K562 (cell line): ENCODE data around the gene ME3. TPM values are rescaled to one million over a fixed set of nuclear protein-coding genes. Genes with fewer than 3 reads are reported as not detected.
A peak's percentile ranks its signal among the peaks of the same experiment; 100 is the strongest.

Experiments used
- ATAC-seq: fragments of 200-7000 bp; cut with Tn5 transposase; 3 replicates; pipeline ENCODE4 v1.9.1; 2020; ENCODE audit warnings: moderate library complexity
- BruUV-seq: library from RNA; stranded (reverse); fragments of 400-500 nt; replicated peaks from 2 replicates; lab custom pipeline; 2021; lab: Mats Ljungman, UMichigan
- CTCF ChIA-PET: fragments of 300-600 bp; formaldehyde crosslinking; extraction: SDS; loops from one replicate; lab custom pipeline; 2021; ENCODE audit warnings: low intra/inter-chr PET ratio; lab: Yijun Ruan, JAX
- POLR2A ChIA-PET: fragments of 300-600, 350-650 bp; sonication (Branson Sonifier 250); formaldehyde crosslinking; extraction: SDS; loops from one replicate; lab custom pipeline; 2021; ENCODE audit warnings: antibody characterized with exemption, inconsistent platforms; lab: Yijun Ruan, JAX
- DNase-seq, 4 experiments: peaks; one replicate each; pipeline versions ENCODE4 v3.0.0 to v3.0.0-alpha.2; 2011 to 2018; ENCODE audit warnings: low spot score in 3 of 4, mixed read lengths in 3 of 4; ENCODE audit errors: extremely low read depth in 1 of 4
- FAIRE-seq: peaks from 2 replicates; lab custom pipeline; 2011; peaks lifted over from hg19 to GRCh38; lab: Jason Lieb, UNC
- H2AFZ ChIP-seq: 2 replicates; pipeline ENCODE4 v1.6.0; 2011; ENCODE audit warnings: low read depth, low read length, control low read depth, inconsistent platforms
- H3K27ac ChIP-seq: fragments of 200-600 bp; 3 replicates; pipeline ENCODE4 v1.8.0; 2011; ENCODE audit warnings: low read depth, mild to moderate bottlenecking, control low read depth, inconsistent platforms, low read length, moderate library complexity, mixed read lengths; ENCODE audit errors: extremely low read depth
- H3K27me3 ChIP-seq, 2 experiments: fragments of 300-600 bp in 1 of 2; 2 replicates in 1 of 2; 3 replicates in 1 of 2; pipeline versions ENCODE4 v1.6.0 to v1.8.0; 2011; ENCODE audit warnings: inconsistent platforms in 2 of 2, low read length in 2 of 2, mild to moderate bottlenecking in 1 of 2, mixed read lengths in 1 of 2, moderate library complexity in 1 of 2; ENCODE audit not compliant: control insufficient read depth in 2 of 2, insufficient read depth in 2 of 2
- H3K36me3 ChIP-seq: fragments of 300-600 bp; 3 replicates; pipeline ENCODE4 v1.8.0; 2011; ENCODE audit warnings: mild to moderate bottlenecking, low read length, inconsistent platforms; ENCODE audit not compliant: control insufficient read depth, insufficient read depth
- H3K4me1 ChIP-seq, 2 experiments: fragments of 200-600 bp in 1 of 2; replicated peaks in 1 of 2; 2 replicates in 1 of 2; 3 replicates in 1 of 2; pipeline versions ENCODE4 v1.5.1 to v1.8.0; 2011; ENCODE audit warnings: inconsistent platforms in 2 of 2, low read length in 2 of 2, mild to moderate bottlenecking in 1 of 2, mixed read lengths in 1 of 2, moderate library complexity in 1 of 2; ENCODE audit not compliant: control insufficient read depth in 2 of 2, insufficient read depth in 2 of 2
- H3K4me2 ChIP-seq: 2 replicates; pipeline ENCODE4 v1.6.1; 2011; ENCODE audit warnings: low read length, control low read depth, inconsistent platforms, mixed read lengths; ENCODE audit not compliant: insufficient read depth
- H3K4me3 ChIP-seq: fragments of 200-600 bp; sonication (generic), shearing (Covaris generic); 2 replicates; pipeline ENCODE4 v1.5.1; 2016; ENCODE audit warnings: control low read depth, inconsistent platforms
- H3K79me2 ChIP-seq: fragments of 200-600 bp; 3 replicates; pipeline ENCODE4 v1.8.0; 2011; ENCODE audit warnings: low read length, inconsistent platforms; ENCODE audit not compliant: control insufficient read depth, insufficient read depth
- H3K9ac ChIP-seq, 2 experiments: 2 replicates each; pipeline versions ENCODE4 v1.6.0 to v1.6.1; 2011; ENCODE audit warnings: low read depth in 2 of 2, low read length in 2 of 2, control low read depth in 1 of 2, inconsistent platforms in 1 of 2, mild to moderate bottlenecking in 1 of 2, mixed read lengths in 1 of 2; ENCODE audit not compliant: insufficient read depth in 1 of 2
- H3K9me1 ChIP-seq: one replicate; pipeline ENCODE4 v1.6.0; 2011; ENCODE audit warnings: inconsistent platforms, mild to moderate bottlenecking, low read length, moderate library complexity; ENCODE audit not compliant: control insufficient read depth, insufficient read depth
- H3K9me3 ChIP-seq: replicated peaks from 2 replicates; pipeline ENCODE4 v1.5.1; 2011; ENCODE audit warnings: low read depth, low read length, inconsistent platforms; ENCODE audit not compliant: control insufficient read depth, insufficient read depth
- H4K20me1 ChIP-seq: replicated peaks from 2 replicates; pipeline ENCODE4 v1.6.1; 2011; ENCODE audit warnings: low read length, inconsistent platforms, mixed read lengths; ENCODE audit not compliant: control insufficient read depth, insufficient read depth
- FOSL1 ChIP-seq: fragments of 200-800 bp; sonication (Bioruptor generic); conservative IDR thresholded peaks from 2 replicates; pipeline ENCODE4 v1.6.1; 2016; ENCODE audit warnings: missing genetic modification characterization, missing compliant biosample characterization
- KDM4B ChIP-seq, 2 experiments: fragments of 450-650 bp in 1 of 2; sonication (generic) in 1 of 2; IDR thresholded peaks; 2 replicates each; pipeline ENCODE4 v1.6.1; 2016 to 2017; ENCODE audit warnings: borderline replicate concordance in 2 of 2, antibody characterized with exemption in 1 of 2, low read depth in 1 of 2, mild to moderate bottlenecking in 1 of 2
- ZC3H11A ChIP-seq: IDR thresholded peaks from 2 replicates; pipeline ENCODE4 v1.6.1; 2012; ENCODE audit warnings: low read depth, low read length, improper control_type of control experiment
- ZNF384 ChIP-seq: IDR thresholded peaks from 2 replicates; pipeline ENCODE4 v1.6.1; 2012; ENCODE audit warnings: low read depth, low read length, improper control_type of control experiment
- WGBS: fragments of 100-300 bp; shearing (Covaris generic); methylation state at CpG from one replicate; pipeline ENCODE4 v1.1.6; 2016; ENCODE audit warnings: low coverage, mixed read lengths; ENCODE audit not compliant: insufficient coverage; ENCODE audit errors: missing lambda C conversion rate; 5-methylcytosine and 5-hydroxymethylcytosine counted together
- in situ Hi-C: fragments of 300-500 bp; cut with MboI; formaldehyde crosslinking; loops from 4 replicates; pipeline ENCODE4 v1.15.0; 2018; ENCODE audit warnings: inconsistent platforms, mixed read lengths
- intact Hi-C: fragments of 100-400 bp; cut with micrococcal nuclease; formaldehyde crosslinking; loops from 2 replicates; pipeline ENCODE4 v1.14.2; 2022
- polyA plus RNA-seq, 8 experiments: library from polyadenylated mRNA; depleted of rRNA in 4 of 8; stranded (reverse) in 5 of 8; unstranded in 3 of 8; fragments of >200 nt; fragmentation: Nextera tagmentation in 2 of 8; fragmentation: Illumina TruSeq in 1 of 8; extraction: Ambion mirVana in 2 of 8; extraction: Trizol in 1 of 8; gene quantifications; 2 replicates each; pipeline versions ENCODE4 v1.2.1 to v1.2.3, GENCODE V29; 2011 to 2014; ENCODE audit warnings: inconsistent platforms in 1 of 8, missing spikeins in 1 of 8
- total RNA-seq, 7 experiments: library from RNA; depleted of rRNA in 6 of 7; stranded (reverse); fragments of >200 nt in 6 of 7; fragmentation: Illumina TruSeq in 2 of 7; extraction: Trizol in 2 of 7; gene quantifications; 2 replicates each; pipeline versions ENCODE4 v1.2.1 to v1.2.3, GENCODE V29; 2011 to 2021; ENCODE audit warnings: low replicate concordance in 1 of 7

ME3 gene
- total and polyA plus RNA-seq, 9 of the 15 experiments (the other 6 are each of a cell fraction or from before 2014, with no cell fraction given), result not detected

GRCh38 chr11:86692317-86692716 lies 19.9 kb upstream of the ME3 start:
- in situ Hi-C loops, result no loop called here
- Histone ChIP-seq H3K9me3 (no peaks in the 10 kb centered on the region), H2AFZ (no peak overlapping the region), H3K4me3 (no peak overlapping the region), H3K27me3 (no peaks in the 10 kb centered on the region; a peak in 1 of 5 replicates), H3K4me2 (no peak overlapping the region), H3K27ac (no peak overlapping the region), H3K79me2 (no peaks in the 10 kb centered on the region), H3K4me1 (no peaks in the 10 kb centered on the region), H4K20me1 (no peaks in the 10 kb centered on the region), H3K36me3 (no peaks in the 10 kb centered on the region), H3K9ac (no peak overlapping the region), H3K9me1 (no peaks in the 10 kb centered on the region)
- TF ChIP-seq ZNF384, result no peak
- TF ChIP-seq KDM4B (IDR thresholded peaks at IDR 0.05; ENCODE audit: borderline replicate concordance in 2 of 2, low read depth in 1 of 2), result no peak
- ChIA-PET POLR2A (interaction anchor here (1.0 to 1.7 kb wide), 2 partner anchors 11 to 15 kb away, joined by 5 read pairs; no protein-coding TSS in a partner anchor), CTCF (no interaction called here)
- FAIRE-seq (no peak), ATAC-seq (no peak), DNase-seq (no peak)
- 0% methylated on average over 1 of the region's 1 CpG for WGBS
- intact Hi-C loops, result no loop called here
- BruUV-seq, result no TSS peak

GRCh38 chr11:86688398-86689179 lies 16.2 kb upstream of the ME3 start:
- Histone ChIP-seq H2AFZ (no peak overlapping the region), H3K9ac (no peak overlapping the region), H3K4me2 (no peak overlapping the region), H3K79me2 (no peaks in the 10 kb centered on the region), H3K4me3 (no peak overlapping the region), H3K27ac (no peak overlapping the region), H3K4me1 (no peaks in the 10 kb centered on the region), H3K9me1 (no peaks in the 10 kb centered on the region), H3K36me3 (no peaks in the 10 kb centered on the region), H3K27me3 (no peaks in the 10 kb centered on the region; a peak in 1 of 5 replicates), H3K9me3 (no peaks in the 10 kb centered on the region), H4K20me1 (no peaks in the 10 kb centered on the region)
- 7% methylated on average over 4 of the region's 4 CpGs for WGBS
- ATAC-seq (no peak), FAIRE-seq (no peak), DNase-seq (no peak)
- ChIA-PET CTCF (no interaction called here), POLR2A (interaction anchor here (0.6 kb wide), 1 partner anchor 202 kb away, joined by 3 read pairs; no protein-coding TSS in a partner anchor)
- in situ Hi-C loops (no loop called here), intact Hi-C loops (no loop called here)
- BruUV-seq, result no TSS peak
- TF ChIP-seq ZC3H11A (no peak), FOSL1 (tag) (peak; percentile 36)
- TF ChIP-seq, all 486 proteins: peak for 1
